NCI-H226 (cell line): ENCODE data around the gene ZNF428.
A peak's percentile ranks its signal among the peaks of the same experiment; 100 is the strongest.
"Not testable (repeated sequence)": the region's sequence is repeated elsewhere in the genome, so short reads cannot be mapped to it uniquely, and the experiment has no call there.

Experiments used
- DNase-seq: peaks from one replicate; pipeline ENCODE4 v3.0.0-alpha.2; 2015

Gene ZNF428, protein sequence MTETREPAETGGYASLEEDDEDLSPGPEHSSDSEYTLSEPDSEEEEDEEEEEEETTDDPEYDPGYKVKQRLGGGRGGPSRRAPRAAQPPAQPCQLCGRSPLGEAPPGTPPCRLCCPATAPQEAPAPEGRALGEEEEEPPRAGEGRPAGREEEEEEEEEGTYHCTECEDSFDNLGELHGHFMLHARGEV

DNA sequence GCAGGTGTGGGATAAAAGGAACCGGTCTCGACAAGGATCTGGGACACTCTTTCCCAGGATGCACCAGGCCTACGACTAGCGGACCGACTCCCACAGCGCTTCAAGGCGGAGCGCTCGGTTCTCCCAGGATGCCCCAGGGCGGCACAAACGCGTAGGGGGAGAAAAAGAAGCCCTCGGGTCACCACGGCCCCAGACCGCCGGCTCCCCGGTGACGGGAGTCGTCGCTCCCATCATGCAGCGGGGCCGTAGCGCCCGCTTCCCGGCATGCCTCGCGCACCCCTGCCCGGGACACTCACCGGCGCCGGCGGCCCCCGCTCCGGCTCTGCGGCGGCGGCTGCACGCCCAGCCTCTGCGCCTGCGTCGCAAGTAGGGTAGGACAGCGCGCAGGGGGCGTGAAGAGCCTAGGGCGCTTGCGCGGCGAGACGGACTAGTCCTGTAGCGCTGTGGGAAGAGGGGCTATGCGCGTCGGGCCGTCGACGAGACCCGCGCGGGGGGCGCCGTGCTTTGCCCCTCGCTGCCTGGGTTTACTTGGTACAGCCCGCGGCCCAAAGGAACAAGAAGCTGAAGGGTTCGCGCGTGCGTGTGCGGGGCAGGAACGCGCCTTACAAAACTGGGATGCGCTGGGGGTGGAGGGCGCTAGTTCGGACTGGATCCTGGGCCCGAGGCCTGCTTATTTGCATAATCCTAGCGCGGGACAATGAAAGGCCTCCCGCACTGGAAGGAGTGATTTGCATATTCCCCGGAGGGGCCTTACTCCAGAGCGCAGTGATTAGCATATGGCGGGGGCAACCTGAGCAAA lies at the start of gene ZNF428:
ZNF428 (minus strand) TSS at position 368 of the 799 bp plus-strand sequence. CDS start 5,325 bp downstream, outside the sequence.
- DNase-seq = peak; percentile 83

DNA sequence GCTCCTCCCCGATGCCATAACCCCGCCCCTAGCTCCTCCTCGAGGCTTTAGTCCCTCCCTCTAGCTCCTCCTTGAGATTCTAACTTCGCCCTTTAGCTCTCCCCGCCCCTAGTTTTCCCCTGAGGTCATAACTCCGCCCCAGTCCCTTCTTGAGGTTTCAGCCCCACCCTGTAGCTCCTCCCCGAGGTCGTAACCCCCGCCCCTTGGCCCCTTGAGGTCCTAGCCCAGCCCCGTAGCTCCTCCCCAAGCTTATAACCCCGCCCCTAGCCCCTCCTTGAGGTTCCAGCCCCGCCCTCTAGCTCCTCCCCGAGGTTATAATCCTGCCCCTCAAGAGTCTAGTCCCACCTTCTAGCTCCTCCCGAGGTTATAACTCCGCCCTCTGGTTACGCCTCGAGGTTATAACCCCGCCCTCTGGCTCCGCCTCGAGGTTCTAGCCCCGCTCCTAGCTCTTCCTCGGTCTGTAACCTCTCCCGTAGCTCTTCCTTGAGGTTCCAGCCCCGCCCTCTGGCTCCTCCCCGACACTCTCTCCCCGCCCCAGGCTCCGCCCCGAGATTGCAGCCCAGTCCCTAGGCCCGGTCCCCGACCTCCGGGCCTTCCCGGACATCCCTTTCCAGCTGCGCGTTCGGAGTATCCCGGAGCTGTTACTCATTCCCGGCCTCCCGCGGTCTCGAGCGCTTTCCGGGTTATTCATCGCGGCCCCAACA lies 49.1 kb upstream of the ZNF428 start:
- peak; percentile 98 for DNase-seq

DNA sequence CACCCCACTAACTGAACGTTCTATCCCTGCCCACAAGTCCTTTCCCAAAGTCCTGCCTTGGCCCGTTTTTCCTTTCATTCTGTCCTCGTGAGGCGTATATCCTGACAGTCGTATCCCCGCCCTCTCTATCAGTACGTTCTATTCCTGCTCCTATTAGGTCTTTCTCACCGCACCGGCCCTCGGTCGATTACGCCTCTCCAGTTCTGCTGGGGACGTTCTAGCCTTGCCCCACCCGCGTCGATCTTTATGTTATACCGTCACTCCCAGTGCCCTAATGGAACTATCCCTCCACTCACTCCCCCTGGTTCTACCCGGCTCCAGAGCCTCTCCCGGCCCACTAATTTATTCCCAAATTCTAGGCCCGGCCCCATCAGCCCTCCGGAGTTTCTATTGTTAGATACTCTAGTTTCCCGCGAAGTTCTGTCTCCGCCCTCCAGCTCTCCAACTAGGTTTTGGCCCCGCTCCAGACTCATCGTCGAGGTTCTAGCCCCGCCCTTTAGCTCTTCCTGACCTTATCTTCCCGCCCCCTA lies 48.5 kb upstream of the ZNF428 start:
- DNase-seq = no peak

DNA sequence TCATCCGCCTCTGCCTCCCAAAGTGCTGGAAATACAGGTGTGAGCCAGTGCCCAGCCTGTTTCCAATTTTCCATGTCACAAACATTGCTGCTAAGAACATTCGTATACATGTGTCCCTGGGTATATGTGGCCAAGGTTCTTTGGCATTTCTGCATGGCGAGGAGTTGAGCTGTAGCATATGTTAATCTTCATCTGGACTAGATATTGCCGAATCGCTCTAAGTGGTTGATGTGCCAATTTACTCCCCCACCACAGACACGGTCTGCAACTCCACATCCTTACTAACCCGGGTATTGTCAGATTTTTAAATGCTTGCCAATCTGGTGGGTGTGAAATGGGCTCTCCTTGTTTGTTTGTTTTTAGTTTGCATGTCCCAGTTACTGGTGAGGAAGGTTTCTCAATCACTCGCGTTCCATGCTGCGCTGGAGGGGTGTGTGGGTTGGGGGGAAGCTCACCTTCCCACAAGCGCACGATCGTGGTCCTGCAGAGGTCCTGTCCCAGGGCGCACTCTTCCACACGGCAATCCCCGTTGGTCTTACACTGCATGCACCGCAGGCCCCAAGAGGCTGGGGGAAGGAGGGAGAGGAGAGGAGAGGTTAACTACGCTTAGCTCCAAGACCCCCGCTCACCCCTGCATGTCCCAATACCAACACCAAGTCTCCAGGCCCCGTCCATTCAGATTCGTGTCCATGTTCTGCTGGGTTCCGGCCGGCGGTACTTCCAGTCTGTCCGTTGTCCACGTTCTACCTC lies 47.9 kb upstream of the ZNF428 start:
- DNase-seq = no peak

DNA sequence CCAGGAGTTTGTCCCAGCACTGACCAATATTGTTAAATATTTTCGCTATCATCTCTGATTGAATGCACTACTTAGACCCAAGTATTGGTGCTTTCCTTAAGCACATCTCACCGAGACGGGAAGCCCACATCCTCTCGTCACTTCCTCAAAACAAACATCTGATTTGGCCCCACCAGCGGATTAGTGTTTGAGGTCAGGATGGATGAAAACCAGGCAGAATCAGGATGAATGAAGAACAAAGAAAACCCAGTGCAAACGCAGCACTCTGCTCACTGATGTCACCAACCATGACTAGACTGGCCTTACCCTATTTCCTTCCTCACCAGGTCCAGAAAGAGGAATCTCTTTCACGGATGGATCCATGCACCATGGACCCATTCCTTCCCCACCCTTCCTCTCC lies 44.6 kb upstream of the ZNF428 start:
- no peak for DNase-seq

DNA sequence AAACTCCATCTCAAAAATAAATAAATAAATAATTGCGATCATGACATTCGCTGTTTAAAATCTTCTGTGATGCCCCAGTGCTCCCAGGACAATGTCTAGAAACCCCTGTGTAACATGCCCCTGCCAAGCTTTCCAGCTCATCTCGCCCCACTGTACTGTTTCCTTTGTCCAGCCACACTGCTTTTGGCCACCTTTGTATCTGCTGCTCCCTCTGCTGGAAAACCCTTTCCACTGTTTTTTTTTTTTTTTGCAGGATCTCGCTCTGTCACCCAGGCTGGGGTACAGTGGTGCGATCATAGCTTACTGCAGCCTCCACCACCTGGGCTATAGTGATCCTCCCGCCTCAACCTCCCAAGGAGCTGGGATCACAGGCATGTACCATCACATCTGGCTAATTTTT lies 43.1 kb upstream of the ZNF428 start:
- no peak for DNase-seq

DNA sequence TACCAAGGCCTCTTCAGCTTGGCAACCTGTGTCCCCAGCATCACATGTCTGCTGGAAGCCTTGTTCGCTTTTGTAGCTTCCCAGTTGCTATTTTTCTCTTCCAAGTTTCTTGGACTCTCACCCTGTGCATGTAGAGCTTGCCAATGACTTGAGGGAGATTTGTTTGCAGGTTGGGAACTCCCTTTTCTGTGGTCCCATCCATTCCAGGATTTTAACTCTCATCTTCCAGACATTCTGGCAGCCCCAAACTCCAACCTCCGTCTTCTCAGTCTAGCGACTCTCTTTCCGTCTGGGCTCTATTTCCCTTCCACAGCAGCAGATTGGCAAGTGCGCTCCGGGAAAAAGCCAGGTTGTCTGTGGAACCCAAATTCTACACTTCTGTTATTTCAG lies 41.5 kb upstream of the ZNF428 start:
- no peak for DNase-seq

DNA sequence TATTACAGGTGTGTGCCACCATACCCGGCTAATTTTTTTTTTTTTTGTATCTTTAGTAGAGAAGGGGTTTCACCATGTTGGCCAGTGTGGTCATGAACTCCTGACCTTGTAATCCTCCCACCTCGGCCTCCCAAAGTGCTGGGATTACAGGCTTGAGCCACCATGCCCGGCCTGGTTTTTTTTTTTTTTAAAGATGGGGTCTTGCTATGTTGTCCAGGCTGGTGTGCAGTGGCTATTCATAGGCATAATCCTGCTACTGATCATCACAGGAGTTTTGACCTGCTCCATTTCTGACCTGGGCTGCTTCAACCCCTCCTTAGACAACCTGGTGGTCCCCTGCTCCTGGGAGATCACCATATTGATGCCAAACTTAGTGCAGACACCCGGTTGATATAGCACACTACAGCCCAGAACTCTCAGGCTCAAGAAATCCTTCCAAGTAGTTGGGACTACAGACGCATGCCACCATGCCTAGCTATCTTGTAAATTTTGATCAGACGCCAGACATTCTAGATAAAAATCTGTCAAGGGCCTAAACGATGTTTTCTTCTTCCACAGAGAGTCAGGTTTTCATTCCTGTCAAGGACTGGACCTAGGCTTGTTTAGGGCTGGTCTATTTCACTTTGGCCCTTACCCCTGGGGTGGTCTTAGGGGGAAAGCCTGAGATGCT lies 41.0 kb upstream of the ZNF428 start:
- no peak for DNase-seq

DNA sequence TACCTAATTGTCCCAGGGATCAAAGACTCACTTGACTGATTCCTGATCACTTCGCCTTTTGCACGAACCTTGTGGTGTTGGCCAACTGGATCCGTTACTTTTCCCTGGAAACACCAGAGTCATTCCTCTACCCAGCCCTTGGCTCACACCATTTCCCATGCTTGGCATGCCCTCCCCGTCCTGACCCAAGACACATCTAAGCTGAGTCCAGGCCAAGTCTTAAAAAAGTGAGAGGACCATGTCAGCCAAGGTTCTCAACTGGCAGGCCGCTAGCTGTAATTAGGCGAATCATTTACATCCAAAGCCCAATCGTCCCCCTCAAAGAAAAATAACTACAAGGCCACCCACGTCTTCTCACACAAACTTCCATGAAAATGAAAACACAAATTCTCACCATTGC lies 39.1 kb upstream of the ZNF428 start:
- DNase-seq = no peak

DNA sequence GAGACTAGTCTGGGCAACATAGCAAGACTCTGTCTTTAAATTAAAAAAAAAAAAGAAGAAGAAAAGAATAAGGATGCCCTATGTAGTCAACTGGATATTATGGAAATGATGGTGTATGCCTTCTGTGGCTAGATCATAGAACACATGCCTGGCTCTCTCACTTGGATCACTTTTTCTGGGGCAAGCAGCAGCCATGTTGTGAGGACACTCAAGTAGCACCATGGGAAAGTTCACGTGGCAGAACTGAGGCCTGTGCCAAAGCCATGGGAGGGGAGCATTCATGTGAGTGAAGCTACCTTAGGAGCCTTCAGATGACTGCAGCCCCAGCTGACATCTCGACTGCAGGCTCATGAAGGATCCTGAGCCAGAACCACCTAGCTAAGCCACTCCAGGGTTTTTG lies 38.6 kb upstream of the ZNF428 start:
- no peak for DNase-seq

DNA sequence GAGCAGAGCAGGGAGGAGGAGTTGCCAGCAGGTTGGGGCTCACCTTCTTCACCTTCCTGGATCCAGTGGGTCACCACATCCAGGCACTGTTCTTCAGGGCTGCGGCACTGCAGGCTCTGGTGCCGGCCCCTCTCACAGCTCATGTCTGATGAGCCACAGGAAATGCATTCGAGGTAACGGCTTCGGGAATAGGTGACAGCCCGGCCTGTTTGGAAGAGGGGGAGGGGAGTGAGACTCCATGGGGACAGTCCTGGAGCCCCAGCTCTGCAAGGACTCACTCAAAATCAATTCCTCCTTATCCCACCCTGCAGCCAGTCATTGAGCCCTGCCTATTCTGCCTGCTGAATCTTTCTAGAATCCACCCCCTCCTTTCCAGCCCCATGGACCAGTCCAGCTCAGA lies 37.0 kb upstream of the ZNF428 start:
- no peak for DNase-seq

DNA sequence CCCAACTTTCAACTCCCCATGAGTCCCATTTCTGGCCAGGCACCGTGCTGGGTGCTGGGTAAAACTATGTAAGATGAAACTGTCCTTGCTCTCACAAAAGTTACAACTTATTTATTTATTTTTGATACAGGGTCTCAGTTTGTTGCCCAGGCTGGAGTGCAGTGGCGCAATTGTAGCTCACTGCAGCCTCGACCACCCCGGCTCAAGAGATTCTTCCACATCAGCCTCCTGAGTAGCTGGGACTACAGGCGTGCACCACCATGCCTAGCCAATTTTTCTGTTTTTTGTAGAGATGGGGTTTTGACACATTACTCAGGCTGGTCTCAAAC lies 33.1 kb upstream of the ZNF428 start:
- no peak for DNase-seq

DNA sequence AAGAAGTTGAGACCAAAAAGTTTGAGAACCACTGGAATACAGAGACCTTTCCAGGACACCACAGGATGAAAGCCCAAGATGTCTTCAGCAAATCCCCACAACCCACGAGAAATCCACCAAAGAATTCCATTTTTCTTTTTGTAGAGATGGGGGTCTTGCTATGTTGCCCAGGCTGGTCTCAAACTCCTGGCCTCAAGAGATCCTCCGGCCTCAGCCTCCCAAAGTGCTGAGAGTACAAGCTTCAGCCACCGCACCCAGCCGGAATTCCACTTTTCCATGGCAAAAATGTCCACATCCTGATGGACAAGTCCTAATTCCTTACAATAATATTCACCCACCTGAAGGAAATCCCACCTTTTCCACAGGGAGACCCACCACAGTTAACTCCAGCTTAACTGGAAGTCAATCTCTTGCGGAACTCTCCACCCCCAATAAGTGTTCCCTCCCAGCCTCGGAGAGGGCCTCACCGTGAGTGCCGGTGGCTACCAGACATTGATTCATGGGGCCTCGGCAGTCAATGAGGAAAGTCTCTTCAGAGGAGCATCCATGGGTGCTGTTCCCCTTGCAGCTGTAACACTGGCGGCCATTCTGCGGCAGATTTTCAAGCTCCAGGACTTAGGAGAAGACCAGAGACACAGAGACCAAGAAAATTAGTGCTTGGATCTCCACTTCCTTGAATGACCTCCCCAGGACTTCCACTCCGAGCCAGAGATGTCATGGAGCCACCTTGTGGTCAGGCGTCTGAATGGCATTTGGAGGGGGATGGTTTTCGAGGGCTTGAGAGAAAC lies 32.5 kb upstream of the ZNF428 start:
- DNase-seq = peak; percentile 22

DNA sequence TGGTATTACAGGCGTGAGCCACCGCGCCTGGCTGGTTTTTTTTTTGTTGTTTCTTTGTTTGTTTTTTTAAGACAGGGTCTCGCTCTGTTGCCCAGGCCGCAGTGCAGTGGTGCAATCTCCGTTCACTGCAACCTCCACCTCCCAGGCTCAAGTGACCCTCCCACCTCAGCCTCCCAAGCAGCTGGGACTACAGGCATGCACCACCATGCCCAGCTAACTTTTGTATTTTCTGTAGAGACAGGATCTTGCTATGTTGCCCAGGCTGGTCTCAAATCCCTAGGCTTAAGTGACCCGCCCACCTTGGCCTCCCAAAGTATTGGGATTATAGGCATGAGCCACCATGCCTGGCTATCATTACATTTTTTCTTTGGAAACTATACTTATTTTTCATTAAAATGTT lies 30.8 kb upstream of the ZNF428 start:
- not testable (repeated sequence) for DNase-seq

DNA sequence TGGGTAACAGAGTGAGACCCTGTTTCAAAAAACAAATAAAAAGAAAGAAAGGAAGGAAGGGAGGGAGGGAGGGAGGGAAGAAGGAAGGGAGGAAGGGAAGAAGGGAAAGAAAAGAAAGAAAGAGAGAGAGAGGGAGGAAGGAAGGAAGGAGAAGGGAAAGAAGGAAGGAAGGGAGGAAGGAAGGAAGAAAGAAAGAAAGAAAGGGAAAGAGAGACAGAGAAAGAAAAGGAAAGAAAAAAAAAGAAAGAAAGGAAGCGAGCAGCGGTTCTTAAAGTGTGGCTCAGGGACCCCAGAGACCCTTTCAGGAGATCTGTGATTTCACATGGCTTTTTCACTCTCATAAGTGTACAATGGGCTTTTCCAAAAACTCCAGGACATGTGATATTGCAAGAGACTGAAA lies 30.1 kb upstream of the ZNF428 start:
- no peak for DNase-seq

DNA sequence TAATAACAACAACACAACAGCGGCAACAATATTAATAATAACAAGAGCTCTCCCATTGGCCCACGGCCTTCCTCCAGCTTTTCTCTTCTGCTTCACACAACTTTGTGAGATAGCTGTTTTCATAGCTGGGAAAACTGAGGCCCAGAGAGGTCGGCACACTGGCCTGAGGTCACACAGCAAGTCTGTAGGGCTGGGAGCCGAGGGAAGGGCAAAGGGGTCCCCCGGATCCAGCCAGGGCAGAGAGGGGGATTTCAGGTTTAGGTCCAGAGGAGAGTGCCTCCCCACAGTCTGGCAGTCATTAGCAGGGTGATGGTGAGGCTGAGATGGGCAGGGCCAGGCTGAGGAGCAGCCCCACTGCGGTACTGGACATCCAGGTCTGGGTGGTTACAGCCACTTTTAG lies 29.2 kb upstream of the ZNF428 start:
- DNase-seq = no peak

DNA sequence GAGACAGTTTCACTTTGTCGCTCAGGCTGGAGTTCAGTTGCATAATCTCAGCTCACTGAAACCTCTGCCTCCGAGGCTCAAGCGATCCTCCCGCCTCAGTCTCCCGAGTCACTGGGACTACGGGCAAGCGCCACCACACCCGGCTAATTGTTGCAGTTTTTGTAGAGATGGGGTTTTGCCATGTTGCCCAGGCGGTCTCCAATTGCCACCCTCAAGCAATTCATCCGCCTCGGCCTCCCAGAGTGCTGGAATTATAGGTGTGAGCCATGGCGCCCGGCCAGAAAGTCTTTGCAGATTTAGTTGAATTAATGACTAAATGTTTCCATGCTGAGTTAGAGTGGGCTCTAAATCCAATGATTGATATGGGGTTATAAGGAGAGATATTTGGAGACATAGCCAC lies 24.8 kb upstream of the ZNF428 start:
- DNase-seq = no peak

DNA sequence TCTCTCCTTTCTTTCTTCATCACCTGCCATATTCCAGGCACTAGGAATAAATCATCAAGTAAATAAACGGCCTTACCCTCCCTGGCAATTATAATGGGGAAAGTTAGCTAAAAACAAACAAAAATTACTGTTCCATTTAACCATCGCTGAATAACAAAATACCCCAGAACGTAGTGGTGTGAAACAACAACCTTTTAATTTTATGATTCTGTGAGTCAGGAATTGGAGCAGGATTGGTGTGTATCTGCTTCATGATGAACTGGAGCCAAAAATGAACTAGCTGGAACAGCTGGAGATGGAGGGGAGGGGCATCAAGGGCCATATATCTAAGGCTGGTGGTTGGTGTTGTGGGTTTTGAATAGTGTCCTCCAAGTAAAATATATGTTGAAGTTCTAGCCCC lies 23.9 kb upstream of the ZNF428 start:
- DNase-seq = no peak

DNA sequence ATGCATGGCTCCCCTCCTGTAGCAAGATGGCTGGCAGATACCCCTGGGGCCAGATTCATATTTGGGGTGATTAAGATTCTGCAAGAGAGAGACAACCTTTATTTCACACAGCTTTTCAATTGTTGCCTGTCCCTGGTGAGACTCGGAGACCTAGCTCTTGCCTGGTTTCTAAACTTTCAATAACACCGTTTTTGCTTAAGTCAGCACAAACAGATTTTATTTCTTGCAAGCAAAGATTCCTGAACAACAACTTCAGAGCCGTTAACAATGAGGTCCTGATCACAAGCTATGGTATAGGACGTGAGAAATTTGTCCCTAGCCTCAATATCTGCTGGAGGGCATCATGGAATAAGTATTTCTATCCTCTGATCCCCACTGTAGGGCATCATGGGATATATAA lies 23.1 kb upstream of the ZNF428 start:
- DNase-seq = no peak

DNA sequence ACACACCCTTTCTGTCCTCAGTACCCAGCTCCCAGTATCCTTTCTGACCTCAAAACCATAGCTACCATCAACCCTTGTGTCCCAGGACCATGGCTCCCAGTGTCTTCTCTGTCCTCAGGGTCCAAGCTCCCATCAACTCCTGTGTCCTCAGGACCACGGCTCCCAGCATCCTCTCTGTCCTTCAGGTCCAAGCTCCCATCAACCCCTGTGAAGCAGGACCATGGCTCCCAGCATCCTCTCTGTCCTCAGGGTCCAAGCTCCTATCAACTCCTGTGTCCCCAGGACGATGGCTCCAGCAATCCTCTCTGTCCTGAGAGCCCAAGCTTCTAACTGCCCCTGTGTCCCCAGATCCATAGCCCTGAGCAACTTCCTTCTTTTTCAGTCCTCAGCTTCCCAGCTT lies 21.9 kb upstream of the ZNF428 start:
- no peak for DNase-seq

DNA sequence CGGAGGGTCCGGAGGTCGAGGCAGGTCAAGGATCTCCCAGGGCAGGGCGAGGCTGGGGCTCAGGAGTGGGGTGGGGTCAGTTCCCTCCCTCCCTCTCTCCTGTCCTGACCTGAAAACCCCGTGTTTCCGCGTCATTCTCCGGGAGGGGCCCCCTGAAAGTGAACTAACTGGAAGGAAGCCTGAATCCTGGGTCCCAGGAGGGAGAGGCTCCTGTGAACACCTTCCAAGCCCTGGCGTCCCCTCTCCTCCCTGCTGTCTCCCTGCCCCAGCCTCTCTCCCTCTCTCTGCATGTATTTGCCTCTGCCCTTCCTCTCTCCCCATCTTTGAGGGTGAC lies 21.0 kb upstream of the ZNF428 start:
- DNase-seq = no peak
